ENCODE measurements around the gene OR2L8.
A peak's percentile ranks its signal among the peaks of the same experiment; 100 is the strongest.

OR2L8 gene

GRCh38 chr1:247948558-247948957 lies at the start of gene OR2L8:
Gene OR2L8, plus strand, starts transcription at chr1:247948858. Its CDS starts 0 bp downstream, at chr1:247948858.
- no peak for DNase-seq (ENCODE audit: low read depth)

GRCh38 chr1:247904122-247904521 lies 44.5 kb upstream of the OR2L8 start:
- DNase-seq (ENCODE audit: low read depth) = no peak

DNA sequence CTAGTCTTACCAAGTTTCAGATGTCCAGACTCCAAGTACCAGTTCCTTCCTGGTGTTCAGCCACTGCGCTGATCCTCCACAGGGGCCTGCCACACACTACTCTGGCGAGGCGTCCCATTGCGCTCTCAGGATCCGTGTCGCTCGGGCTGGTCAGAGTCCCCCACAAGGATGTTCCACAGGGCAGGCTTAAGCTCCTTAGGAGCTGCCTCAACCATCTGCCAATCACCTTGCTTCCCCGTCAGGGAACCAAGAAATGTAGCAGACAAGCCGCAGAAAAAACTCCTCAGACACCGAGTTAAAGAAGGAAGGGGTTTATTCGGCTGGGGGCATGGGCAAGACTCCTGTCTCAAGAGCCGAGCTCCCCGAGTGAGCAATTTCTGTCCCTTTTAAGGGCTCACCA lies 43.5 kb upstream of the OR2L8 start:
- no peak for DNase-seq (ENCODE audit: low read depth)

DNA sequence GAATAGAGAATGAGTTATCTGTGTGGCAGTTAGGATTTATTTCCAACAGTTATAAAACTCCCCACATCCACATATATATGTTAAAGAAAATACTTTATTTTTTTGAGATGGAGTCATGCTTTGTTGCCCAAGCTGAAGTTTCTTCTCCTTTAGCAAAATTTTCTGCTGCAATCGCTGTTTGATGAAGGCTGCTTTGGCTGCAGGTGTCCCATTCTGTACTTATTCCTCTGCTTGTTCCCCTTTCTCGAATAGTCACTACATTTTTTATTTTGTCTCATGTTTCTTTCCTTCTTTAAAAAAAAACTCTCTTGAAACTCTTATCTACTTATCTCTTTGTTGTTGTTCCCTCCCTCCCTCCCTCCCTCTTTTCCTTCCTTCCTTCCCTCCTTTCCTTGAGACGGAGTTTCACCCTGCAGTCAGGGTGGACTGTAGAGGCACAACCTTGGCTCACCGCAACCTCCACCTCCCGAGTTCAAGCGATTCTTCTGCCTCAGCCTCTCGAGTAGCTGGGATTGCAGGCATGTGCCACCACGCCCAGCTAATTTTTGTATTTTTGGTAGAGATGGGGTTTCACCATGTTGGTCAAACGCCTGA lies 42.7 kb upstream of the OR2L8 start:
- DNase-seq (ENCODE audit: low read depth) = no peak

DNA sequence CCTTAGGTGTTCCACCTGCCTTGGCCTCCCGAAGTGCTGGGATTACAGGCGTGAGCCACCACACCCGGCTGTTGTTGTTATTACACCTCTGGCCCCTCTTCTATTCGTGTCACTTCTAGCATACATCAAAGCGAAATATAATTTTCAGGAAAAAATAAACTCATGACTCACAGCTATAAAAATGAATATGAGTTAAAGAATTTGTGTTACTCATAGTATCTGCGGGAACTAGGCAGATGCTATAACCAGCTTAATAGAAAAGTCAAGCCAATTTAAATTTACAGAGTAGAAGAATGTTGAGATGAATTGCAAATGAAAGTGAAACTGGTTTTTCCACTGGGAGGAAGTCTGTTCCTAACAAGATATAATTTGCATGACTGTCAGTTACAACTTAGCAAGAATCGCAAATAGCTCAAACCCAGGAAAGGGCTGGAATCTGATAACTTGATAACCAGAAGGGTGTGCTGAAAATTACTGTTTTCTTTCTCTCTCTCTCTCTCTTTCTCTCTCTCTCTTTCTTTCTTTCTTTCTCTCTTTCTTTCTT lies 42.1 kb upstream of the OR2L8 start:
- DNase-seq (ENCODE audit: low read depth) = no peak

DNA sequence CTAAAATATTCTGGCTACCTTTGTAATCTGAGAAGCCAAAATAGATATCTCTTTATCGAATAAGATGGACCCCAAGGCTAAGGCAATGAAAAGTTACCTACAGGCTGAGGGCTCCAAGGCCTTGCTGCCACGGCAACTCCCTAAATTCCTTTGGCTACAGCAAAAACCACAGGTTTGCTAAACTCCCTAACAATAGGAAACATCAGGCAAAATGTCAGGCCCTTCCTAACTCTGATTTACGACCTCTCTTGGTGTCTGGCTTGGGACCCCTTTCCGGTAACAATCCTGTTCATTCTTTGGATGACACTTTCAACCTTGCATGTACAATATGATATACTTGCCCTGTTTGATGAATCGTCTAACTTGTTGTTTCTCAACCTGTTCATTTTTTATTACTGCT lies 39.9 kb upstream of the OR2L8 start:
- DNase-seq (ENCODE audit: low read depth) = no peak

- DNase-seq (ENCODE audit: low read depth) = no peak
Measured at GRCh38 chr1:247913786-247914185, 34.9 kb upstream of the OR2L8 start.

DNA sequence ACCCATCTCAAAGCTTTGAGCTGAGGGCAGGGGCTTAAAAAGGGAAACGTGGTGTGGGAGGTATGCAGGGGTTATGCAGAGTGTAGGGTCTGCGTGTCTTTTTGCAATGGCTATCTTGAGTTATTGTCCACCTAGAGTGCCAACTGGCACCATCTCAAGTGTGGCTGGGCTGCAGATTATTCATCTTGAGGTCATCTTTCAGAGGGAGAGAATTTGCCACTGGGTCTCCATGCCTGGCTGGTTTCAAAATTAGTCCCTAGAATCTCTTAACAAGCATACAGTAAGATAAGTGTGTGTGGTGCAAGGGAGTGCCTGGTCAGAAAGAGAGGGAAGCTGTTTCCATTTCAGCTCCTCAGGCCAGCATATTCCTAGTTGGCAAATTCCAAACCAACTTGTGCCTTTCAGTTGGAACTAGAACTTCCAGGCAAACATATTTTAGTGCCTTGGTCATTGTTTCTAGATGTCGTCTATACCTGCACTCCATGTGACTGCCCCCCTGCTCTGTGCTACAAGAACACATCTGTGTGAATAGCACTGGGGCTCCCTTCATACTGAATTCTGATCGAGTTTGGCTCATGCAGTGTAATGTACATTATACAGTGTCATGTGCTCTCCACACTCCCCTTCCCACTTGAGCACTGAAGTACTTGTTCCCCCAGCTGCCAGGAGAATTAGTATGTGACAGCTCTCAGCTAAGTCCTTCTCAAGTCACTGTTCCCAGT lies 33.6 kb upstream of the OR2L8 start:
- no peak for DNase-seq (ENCODE audit: low read depth)

DNA sequence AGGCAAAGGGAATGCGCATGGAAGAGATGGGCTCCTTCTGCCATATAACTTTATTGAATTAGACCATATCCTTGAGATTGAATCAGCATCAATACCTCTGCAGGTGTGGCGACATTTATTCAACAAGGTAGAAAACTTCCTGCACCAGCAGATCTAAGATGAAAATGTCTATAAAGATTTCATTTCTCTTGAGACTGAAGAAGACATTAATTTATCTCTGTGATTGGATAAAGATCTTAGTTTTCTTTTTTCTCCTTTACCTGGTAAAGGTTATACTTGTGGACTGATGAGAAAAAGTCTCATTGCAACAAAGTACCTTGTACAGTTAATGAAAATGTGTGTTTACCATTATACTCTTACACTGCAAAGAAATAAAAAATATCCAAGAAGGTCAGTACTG lies 28.7 kb upstream of the OR2L8 start, which contains the start of gene OR2T8:
OR2T8 (plus strand) TSS at position 301 of the 400 bp plus-strand sequence. CDS start 766 bp downstream, outside the sequence.
- DNase-seq (ENCODE audit: low read depth) = no peak

- no peak for DNase-seq (ENCODE audit: low read depth)
Measured at GRCh38 chr1:247923941-247924340, 24.7 kb upstream of the OR2L8 start.

DNA sequence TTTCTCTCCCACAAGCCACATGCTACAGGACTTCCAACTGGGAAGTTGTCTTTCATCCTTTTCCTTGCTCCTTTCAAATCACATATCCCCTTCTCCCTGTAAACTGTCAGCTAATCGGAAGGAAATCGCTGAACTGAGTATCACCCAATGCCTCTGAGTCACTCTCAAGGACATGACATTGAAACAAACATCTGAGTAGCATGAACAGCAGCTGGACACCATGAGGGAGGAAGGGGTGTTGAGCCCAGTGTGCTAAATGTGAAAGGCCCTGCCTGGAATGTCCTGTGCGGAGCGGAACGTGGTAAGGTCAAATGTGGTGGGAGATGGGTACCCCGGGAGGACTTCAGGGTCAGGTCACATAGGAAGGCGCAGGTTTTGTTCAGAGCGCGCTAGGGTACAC lies 23.8 kb upstream of the OR2L8 start, which contains the start of gene OR2AJ1:
OR2AJ1 (plus strand) TSS at position 22 of the 400 bp plus-strand sequence. CDS start 8,880 bp downstream, outside the sequence.
- DNase-seq (ENCODE audit: low read depth) = no peak

GRCh38 chr1:247933989-247934388 lies 14.7 kb upstream of the OR2L8 start:
- DNase-seq (ENCODE audit: low read depth) = no peak

DNA sequence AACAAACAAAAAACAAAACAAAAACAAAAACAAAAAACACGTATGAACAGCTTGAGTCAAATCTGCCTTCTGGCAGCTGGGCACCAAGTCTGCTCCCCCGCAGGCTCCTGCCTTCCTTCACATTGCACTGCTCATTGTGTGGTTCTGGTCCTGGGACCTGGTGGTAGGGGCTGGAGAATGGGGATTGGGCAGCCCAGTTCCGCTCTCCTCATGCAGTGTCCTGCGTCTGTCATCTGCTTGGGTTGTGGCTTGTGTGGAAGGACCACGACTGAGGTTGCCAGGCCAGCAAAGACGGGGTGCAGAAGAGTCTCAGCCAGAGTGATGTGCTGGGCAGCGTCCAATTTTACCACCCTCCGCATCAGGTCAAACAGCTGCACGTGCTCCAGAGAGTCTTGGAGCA lies 12.9 kb upstream of the OR2L8 start:
- DNase-seq (ENCODE audit: low read depth) = no peak

GRCh38 chr1:247936415-247936814 lies 12.2 kb upstream of the OR2L8 start:
- no peak for DNase-seq (ENCODE audit: low read depth)

DNA sequence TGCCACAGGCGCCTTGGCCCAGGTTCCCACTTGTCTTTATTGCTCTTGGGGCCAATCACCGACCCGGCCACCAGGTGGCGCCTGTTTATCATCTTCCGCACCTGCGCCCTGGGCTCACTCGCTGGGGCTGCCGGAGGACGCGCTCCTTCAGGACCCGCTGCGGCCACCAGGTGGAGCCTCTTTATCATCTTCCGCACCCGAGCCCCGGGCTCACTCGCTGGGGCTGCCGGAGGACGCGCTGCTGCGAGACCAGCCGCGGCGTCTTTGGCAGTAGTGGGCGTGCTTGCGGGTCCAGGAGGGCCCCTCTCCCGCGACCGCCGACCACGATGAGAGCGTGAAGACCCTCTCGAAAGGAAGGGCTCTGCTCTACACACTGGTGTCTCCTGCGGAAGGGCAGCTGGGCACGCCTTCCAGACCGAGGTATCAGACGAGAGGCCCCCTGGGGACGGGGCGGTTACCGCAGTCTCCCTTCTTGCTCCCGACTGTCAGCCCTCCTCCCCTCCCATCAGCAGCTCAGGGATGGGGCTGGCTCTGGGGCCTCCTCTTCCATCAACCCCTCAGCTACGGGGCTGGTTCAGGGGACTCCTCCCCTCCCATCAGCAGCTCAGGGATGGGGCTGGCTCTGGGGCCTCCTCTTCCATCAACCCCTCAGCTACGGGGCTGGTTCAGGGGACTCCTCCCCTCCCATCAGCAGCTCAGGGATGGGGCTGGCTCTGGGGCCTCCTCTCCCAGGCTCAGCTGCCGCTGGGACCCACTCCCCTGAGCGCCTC lies 11.5 kb upstream of the OR2L8 start:
- peak; percentile 70 for DNase-seq (ENCODE audit: low read depth)

DNA sequence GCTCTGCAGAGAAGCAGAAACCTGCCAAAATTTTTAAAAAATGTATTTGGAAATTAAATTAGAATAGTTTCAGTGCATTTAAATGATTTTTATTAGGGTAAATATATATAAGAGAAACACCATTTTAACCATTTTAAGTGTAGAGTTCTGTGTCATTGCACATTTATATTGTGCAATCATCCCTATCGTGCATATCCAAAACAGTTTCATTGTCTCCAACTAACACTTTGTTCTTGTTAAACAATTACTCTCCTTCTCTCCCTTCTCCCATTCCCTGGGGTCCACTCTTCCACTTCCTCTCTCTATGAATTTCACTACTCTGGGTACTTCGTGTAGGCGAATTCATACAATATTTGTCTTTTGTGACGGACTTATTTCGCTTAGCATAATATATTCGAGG lies 6.0 kb upstream of the OR2L8 start:
- no peak for DNase-seq (ENCODE audit: low read depth)

DNA sequence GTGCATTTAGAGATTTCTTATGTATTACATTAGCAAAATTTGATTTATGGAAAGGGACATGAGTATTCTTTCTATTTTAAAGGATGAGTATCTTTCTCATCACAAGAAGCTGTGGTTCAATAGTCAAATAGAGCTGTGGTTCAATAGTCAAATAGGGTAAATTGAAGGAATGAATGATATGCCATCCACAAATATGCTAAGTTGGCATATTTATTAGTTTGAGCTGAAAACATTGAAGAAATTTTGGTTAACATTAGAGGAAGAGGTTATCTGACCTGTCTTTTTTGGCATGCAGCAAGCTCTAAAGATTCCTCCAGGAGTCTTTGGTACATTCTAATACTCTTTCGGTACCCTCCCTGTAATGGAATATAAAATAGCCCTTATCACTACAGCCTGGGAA lies 4.8 kb downstream of the OR2L8 start:
- no peak for DNase-seq (ENCODE audit: low read depth)

DNA sequence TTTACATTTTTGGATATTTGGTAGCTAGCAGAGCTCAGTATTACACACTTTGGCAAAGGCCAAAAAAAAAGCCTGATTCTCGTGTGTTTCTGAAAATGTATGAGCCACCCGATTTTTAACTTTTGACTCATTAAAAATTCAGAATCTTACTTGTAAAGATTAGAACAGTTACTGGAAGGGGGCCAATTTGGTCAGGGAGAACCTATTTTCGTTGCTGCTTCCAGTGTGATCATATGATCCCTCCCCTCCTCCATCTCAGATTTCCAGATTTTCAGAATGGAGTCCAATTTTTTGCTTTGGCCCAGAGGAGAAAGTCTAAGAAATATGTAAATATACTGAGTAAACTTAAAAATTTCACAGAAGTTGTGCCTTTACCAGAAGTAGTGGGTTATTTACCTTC lies 13.1 kb downstream of the OR2L8 start:
- no peak for DNase-seq (ENCODE audit: low read depth)

GRCh38 chr1:247962911-247963588 lies 14.4 kb downstream of the OR2L8 start:
- no peak for DNase-seq (ENCODE audit: low read depth)

GRCh38 chr1:247964933-247965332 lies 16.3 kb downstream of the OR2L8 start, which contains the start of gene OR2AK2:
Gene OR2AK2, plus strand, starts transcription at chr1:247965233. Its CDS starts 144 bp downstream, at chr1:247965377.
- DNase-seq (ENCODE audit: low read depth) = no peak

- DNase-seq (ENCODE audit: low read depth) = no peak
Measured at GRCh38 chr1:247966532-247967204, 18.0 kb downstream of the OR2L8 start.

Measured in activated T-helper 1 cell treated with Interleukin-2 at 50 U/mL for 16 hours (primary cell).